Measurements from ENCODE around the gene UBA6. TPM values are rescaled to one million over a fixed set of nuclear protein-coding genes. Genes with fewer than 3 reads are reported as not detected.

UBA6 gene
- total RNA-seq, 4 donors from 2014 or later: 49.4 to 81.9 (median 56.3) TPM

DNA sequence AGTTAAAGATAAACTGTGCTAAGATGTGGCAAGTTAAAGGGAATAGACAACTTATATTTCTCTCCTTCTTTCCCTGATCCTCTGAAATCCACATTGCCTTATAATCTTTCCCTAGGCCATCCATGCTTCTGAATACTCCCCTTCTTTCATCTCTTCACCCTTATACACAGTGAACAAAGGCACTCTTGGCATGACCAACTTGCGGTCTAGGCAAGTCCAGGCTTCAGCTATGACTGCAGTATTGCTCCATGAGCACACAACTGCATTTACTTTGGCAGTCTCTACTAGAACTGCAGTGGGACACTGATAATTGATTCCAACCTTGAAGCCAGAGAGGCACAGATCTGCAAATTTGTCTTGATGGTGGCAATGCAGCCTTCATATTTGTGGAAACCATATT lies 24.2 kb upstream of the UBA6 start:
- H3K4me3 ChIP-seq: no peak overlapping the region
- peaks cover 3% of the 10 kb centered on the region for H3K4me1 ChIP-seq
- peaks cover 9% of the 10 kb centered on the region for H3K36me3 ChIP-seq
- no peak for DNase-seq (ENCODE audit: low spot score in 2 of 2)
- H3K27me3 ChIP-seq: no peaks in the 10 kb centered on the region
- H3K27ac ChIP-seq: no peak overlapping the region
- 70% methylated on average over 1 of the region's 1 CpG for WGBS
- no peaks in the 10 kb centered on the region for H3K9me3 ChIP-seq
- TF ChIP-seq POLR2AphosphoS5 (IDR thresholded peaks at IDR 0.05): peak in 1 of 3 donors; percentile 7
- no peak for TF ChIP-seq POLR2A (IDR thresholded peaks at IDR 0.05)

DNA sequence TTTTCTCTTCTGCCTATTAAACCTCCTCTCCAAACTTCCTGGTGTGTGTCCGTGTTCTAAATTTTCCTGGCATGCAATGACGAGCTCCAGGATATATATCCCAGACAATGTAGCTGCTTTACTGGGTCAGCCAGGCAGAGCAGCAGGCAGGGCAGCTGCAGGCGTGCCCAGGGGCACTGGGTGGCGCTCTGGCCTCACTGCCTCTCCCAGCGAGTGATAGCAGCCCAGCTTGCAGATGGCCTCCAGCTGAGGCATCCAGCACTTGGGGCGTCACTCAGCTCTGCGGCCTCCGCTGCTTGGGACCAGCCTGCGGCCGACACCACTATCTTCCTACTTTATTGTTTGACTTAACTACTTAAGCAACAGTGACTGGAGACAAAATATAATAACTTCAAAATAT lies 23.0 kb upstream of the UBA6 start:
- TF ChIP-seq POLR2A (IDR thresholded peaks at IDR 0.05): no peak
- TF ChIP-seq, protein P1, sequence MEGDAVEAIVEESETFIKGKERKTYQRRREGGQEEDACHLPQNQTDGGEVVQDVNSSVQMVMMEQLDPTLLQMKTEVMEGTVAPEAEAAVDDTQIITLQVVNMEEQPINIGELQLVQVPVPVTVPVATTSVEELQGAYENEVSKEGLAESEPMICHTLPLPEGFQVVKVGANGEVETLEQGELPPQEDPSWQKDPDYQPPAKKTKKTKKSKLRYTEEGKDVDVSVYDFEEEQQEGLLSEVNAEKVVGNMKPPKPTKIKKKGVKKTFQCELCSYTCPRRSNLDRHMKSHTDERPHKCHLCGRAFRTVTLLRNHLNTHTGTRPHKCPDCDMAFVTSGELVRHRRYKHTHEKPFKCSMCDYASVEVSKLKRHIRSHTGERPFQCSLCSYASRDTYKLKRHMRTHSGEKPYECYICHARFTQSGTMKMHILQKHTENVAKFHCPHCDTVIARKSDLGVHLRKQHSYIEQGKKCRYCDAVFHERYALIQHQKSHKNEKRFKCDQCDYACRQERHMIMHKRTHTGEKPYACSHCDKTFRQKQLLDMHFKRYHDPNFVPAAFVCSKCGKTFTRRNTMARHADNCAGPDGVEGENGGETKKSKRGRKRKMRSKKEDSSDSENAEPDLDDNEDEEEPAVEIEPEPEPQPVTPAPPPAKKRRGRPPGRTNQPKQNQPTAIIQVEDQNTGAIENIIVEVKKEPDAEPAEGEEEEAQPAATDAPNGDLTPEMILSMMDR (IDR thresholded peaks at IDR 0.05): peak in 1 of 2 donors; percentile 6
- DNase-seq (ENCODE audit: low spot score in 2 of 2): no peak
- Histone ChIP-seq H3K9me3 (no peaks in the 10 kb centered on the region), H3K4me1 (peaks cover 3% of the 10 kb centered on the region), H3K27me3 (no peaks in the 10 kb centered on the region), H3K4me3 (no peak overlapping the region), H3K36me3 (peaks cover 9% of the 10 kb centered on the region), H3K27ac (no peak overlapping the region)
- 61% methylated on average over 10 of the region's 10 CpGs for WGBS

DNA sequence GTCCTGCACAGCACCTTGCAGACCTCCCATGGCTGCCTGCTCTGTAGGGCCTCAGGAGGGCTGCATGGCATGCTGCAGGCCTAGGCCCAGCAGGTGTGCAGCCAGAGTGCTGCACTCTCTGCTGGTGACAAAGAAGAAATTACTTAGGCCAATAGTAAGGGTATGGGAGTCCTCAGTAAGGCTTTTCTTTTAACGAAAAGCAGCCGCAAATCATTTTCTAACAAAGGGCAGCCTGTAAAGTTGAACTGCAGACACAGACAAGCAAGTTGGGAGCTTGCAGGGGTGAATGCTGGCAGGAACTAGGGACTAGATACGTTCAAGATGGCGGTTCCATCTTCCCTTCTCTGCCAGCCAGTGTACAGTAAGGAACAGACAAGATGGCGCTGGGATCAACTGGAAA lies 22.4 kb upstream of the UBA6 start:
- Histone ChIP-seq H3K27ac (no peak overlapping the region), H3K4me1 (peaks cover 3% of the 10 kb centered on the region), H3K9me3 (no peaks in the 10 kb centered on the region), H3K27me3 (no peaks in the 10 kb centered on the region), H3K36me3 (peaks cover 9% of the 10 kb centered on the region), H3K4me3 (no peak overlapping the region)
- TF ChIP-seq POLR2AphosphoS5 (IDR thresholded peaks at IDR 0.05): no peak
- TF ChIP-seq, protein P1 (IDR thresholded peaks at IDR 0.05): no peak
- no peak for DNase-seq (ENCODE audit: low spot score in 2 of 2)
- WGBS: 89% methylated on average over 5 of the region's 5 CpGs

DNA sequence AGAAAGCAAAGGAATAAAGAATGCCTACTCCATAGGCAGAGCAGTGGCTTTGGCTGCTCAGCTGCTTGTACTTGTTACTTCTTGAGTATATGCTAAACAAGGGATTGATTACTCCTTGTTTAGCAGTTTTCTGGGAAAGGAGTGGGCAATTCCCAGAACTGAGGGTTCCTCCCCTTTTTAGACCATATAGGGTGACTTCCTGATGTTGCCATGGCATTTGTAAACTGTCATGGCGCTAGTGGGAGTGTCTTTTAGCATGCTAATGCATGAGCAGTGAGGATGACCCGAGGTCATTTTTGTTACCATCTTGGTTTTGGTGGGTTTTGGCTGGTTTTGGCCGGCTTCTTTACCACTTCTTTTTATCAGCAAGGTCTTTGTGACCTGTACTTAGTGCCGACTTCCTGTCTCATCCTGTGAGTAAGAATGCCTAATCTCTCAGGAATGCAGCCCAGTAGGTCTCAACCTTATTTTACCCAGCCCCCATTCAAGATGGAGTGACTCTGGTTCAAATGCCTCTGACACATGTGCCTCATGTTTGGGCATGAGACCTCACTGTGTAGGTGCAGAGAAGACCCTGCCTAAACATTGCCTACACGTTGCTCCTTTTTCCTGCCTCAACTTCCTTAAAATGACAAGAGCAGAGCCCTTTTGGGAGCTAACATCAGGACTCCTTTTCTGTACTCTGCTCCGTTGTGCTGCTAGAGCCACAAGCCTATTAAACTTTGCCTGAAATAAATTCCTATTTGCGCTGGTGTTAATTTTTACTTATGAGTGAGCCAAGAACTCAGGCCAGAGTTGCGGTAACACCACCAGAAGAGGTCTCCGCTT lies 21.0 kb upstream of the UBA6 start:
- H3K4me1 ChIP-seq: peaks cover 3% of the 10 kb centered on the region
- H3K4me3 ChIP-seq: no peak overlapping the region
- peaks cover 9% of the 10 kb centered on the region for H3K36me3 ChIP-seq
- 86% methylated on average over 9 of the region's 9 CpGs for WGBS
- no peaks in the 10 kb centered on the region for H3K27me3 ChIP-seq
- no peak overlapping the region for H3K27ac ChIP-seq
- DNase-seq (ENCODE audit: low spot score in 2 of 2): no peak
- TF ChIP-seq POLR2A (IDR thresholded peaks at IDR 0.05) (no peak), POLR2AphosphoS5 (IDR thresholded peaks at IDR 0.05) (no peak)
- TF ChIP-seq, protein P1 (IDR thresholded peaks at IDR 0.05): no peak
- no peaks in the 10 kb centered on the region for H3K9me3 ChIP-seq

DNA sequence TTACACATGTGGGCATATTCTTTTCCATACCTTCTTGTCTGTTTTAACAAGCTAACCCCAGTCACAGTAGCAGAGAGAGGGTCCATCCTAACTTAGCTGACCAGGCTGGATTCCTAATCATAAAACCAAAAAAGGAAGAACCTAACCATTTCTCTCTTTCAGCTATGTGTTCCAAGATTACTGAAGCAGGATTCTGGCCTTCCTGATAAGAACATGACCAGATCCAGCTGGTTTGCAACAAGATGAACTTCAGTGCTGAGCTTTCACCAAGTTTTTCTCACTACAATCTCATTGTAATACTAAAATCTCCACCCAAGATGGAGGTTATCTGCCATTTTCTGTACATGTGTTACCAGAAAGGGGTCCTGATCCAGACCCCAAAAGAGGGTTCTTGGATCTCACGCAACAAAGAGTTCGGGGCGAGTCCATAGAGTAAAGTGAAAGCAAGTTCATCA lies 20.4 kb upstream of the UBA6 start:
- DNase-seq (ENCODE audit: low spot score in 2 of 2): no peak

More for the DNA sequence above, 20.4 kb upstream of the UBA6 start:
- TF ChIP-seq POLR2AphosphoS5 (IDR thresholded peaks at IDR 0.05): no peak
- no peak for TF ChIP-seq EP300 (IDR thresholded peaks at IDR 0.05)
- no peak for TF ChIP-seq POLR2A (IDR thresholded peaks at IDR 0.05)
- TF ChIP-seq, protein P1 (IDR thresholded peaks at IDR 0.05): no peak
- Histone ChIP-seq H3K36me3 (peaks cover 9% of the 10 kb centered on the region), H3K4me1 (peaks cover 3% of the 10 kb centered on the region), H3K9me3 (no peaks in the 10 kb centered on the region), H3K27ac (peak overlapping the region; percentile 41), H3K4me3 (no peak overlapping the region), H3K27me3 (no peaks in the 10 kb centered on the region)
- WGBS: 78% methylated on average over 3 of the region's 3 CpGs

All from suprapubic skin (tissue), 4 donors.